SH-SY5Y (cell line): Measurements from ENCODE around the gene SLC45A3.

ENCODE experiments used
- GATA2 ChIP-seq: IDR thresholded peaks from 2 replicates; pipeline ENCODE4 v1.6.1; 2011; ENCODE audit warnings: mild to moderate bottlenecking, low read depth, low read length
- GATA3 ChIP-seq: IDR thresholded peaks from 2 replicates; pipeline ENCODE4 v1.6.1; 2011; ENCODE audit warnings: low read depth, mild to moderate bottlenecking, low read length, moderate library complexity

DNA sequence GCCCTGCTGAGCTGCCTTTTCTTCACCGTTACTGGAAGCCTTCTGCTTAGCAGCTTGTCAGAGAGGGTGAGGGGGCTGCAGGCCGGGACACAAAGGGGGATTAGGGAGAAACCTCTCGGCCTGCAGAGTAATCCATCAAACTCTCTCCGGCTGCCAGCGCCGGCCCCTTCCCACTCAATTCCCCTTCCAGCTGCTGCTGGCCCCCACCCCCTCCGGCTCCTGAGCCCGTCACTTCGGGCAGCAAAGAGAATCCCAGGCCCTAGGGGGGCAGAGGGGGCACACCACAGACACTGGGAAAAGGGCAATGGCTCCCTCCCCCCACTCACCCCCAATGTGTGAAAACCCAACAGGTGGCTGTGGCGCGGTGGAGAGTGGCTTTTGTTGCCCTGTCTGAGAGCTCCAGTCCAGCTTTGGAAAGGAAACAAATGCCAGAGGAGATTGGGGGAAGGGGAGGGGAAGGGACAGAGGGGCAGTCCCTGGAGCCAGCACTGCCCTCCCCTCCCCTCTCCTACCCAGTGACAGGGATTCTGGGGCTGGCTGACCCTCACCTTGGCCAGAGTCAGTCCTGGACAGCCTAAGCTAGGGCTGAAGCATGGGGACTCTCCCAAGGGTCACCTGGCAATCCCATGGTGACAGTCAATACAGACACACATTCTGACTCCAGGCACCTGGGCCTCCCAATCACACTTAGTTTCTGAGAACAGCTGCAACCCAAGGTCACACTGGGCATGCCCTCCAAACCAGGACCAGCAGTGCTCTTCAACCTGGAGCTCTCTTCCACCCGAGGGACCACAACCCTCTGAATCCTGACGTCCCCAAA is 9.5 kb downstream of the SLC45A3 start:
- TF ChIP-seq GATA3 (no peak), GATA2 (no peak)
